ENCODE results near the gene KRTAP5-7.
"Not testable (repeated sequence)": the region's sequence is repeated elsewhere in the genome, so short reads cannot be mapped to it uniquely, and the experiment has no call there.

Gene KRTAP5-7

DNA sequence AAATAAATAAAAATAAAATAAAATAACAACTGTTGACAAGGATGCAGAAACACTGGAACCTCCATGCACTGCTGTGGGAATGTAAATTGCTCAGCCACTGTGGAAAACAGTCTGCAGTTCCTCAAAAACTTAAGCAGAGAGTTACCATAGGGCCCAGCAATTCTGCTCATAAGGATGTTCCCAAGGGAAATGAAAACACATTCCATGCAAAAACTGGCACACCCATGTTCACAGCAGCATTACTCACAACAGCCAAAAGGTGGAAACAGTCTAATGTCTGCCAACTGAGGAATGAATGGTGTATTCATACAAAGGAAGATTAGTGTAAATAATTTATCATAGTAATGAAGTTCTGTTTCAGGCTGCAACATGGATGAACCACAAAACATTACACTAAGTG is 35.1 kb downstream of the KRTAP5-7 start:
- DNase-seq = no peak

DNA sequence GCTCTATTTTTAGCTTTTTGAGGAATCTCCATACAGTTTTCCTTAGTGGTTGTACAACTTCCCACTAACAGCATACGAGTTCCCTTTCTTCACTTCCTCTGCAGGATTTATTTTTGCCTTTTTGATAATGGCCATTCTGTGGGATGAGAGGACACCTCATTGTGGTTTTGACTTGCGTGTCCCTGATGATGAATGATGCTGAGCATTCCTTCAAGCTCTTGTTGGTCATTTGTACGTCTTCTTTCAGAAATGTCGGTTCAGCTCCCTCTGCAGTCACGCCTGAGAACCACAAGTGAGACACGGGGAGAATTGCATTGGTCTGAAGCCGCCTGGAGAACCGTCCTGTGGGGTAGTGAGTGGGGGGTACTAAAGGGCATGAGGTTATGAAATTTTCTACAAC is 36.3 kb downstream of the KRTAP5-7 start:
- no peak for DNase-seq

DNA sequence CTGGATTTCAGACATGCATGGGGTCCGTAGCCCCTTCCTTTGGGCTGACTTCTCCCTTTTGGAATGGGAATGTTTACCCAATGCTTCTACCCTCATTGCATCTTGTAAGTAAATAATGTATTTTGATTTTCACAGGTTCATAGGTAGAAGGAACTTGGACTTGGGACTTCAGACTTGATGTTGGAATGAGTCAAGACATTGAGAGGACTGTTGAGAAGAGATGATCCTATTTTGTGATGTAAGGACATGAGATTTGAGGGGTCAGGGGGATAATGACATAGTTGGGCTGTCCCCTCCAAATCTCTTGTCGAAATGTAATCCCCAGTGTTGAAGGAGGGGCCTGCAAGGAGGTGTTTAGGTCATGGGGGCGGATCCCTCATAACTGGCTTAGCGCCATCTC is 37.4 kb downstream of the KRTAP5-7 start:
- DNase-seq = no peak

DNA sequence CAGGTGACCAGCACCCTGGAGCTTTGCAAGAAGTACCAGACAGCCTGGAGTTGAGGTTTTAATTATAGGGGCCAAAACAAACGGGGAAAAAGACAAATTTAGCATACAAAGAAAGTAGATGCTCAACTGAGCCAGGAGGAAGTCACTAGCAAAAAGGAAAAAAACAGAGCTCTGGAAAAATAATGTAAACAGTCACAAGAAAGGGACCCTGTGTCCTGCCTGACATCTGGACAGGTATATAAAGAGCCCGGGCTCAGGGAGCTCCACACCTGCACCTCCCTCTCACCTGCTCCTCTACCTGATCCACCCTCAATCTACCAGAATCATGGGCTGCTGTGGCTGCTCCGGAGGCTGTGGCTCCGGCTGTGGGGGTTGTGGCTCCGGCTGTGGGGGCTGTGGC is 38.2 kb downstream of the KRTAP5-7 start, which contains the start of gene KRTAP5-10:
Gene KRTAP5-10, plus strand, starts transcription at position 301 of the 400 bp plus-strand sequence. Its CDS starts 25 bp downstream, at position 326.
- DNase-seq = no peak

DNA sequence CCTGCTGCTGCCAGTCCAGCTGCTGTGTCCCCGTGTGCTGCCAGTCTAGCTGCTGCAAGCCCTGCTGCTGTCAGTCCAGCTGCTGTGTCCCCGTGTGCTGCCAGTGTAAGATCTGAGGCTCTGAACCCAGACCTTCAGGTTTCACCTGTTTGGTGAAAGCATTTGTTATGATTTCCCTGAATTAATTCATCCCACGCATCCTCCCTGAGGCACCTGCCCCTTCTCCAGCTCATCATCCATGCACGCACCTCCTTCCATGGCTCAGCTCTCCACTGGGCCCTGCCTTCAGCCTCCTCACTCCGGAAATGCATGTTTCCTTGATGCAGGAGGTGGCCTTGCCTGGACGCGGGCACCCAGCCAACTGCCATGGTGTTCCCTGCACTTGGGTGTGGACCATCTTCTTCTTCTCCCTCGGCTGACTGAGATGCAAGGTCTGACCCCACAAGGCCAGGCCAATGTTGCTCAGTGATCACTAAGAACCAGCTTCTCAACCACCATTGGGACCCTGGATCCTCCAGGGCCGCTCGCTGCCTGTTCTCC is 39.1 kb downstream of the KRTAP5-7 start:
- DNase-seq = no peak

DNA sequence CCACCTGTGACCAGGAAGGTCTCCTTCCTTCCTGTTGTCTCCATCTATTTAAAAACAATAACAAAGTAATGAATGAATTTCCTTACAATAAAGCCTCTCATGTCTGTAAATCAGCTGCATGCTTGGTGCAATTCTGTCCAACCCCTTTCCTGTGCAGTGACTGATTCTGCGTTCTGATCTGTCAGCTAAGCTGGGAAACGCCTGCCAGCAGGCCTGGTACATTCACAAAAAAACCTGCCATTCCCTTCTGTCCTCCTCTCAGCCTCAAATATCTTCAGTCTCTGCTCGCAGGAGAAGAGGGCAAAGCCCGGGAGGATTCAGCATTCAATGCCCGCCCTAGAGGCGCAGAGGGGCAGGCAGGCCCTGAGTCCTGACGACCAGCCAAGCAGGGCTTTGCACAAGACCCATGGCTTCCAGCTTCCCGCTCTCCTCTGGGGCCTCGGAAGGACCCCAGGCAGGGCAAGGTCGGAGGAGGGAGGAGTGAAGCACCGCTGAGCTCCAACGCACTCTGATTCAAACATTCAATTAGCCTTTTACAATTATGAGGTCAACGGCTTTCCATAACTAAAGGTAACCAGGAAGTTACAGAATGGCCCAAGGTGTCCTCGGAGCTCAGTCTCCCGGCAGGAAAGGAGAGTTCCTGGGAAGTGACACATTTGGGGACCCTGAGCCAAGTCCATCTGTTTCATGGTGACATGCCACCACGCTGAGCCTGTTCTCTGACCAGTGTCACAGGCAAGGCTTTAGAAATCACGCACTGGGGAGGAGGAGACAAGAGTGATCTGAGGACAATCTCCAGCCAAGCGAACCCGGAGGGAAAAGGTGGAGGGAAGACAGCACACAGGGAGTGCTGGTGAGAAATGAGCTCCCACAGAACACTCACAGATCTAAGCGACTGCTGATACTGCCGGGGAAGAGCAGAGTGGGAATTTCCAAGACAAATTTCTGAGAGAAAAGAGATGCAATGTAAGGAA is 39.8 kb downstream of the KRTAP5-7 start:
- DNase-seq = not testable (repeated sequence)

DNA sequence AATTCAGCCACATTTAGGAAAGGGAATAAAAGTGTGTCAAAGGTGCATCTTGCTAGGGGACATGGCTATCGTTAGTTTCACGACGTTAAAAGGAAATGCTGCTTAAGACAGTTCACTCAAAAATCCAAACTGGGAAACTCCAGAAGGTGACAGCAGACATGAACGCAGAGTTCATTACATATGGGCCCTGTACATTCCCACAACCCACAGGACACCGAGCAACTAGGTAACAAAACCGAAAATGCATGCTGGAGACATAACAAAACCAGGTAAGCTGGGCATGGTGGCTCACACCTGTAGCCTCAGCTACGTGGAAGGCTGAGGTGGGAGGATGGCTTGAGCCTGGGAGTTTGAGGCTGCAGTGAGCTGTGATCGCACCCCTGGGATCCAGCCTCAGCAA is 40.6 kb downstream of the KRTAP5-7 start:
- not testable (repeated sequence) for DNase-seq

DNA sequence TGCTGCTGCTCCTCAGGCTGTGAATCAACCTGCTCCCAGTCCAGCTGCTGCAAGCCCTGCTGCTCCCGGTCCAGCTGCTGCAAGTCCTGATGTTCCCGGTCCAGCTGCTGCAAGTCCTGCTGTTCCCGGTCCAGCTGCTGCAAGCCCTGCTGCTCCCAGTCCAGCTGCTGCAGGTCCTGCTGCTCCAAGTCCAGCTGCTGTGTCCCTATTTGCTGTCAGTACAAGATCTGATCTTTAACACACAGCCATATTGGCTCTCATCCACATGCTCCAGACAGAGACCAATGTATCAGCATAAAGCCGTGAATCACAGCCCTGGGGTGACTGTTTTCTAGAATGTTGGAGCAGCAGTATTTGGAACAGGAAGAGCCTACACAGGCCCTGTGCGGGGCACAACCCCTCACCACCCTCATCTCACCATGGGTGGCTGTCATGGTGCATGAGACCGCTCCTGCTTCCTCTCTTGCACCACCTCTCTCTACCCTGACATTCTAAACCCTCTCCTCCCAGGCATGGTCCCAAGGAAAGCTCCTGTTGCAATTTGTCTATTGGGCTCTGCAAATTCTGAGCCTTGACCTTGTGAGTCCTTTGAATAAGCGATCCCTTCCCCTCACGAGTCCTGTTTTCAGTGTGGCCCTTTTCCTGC is 41.8 kb downstream of the KRTAP5-7 start:
- DNase-seq = no peak

DNA sequence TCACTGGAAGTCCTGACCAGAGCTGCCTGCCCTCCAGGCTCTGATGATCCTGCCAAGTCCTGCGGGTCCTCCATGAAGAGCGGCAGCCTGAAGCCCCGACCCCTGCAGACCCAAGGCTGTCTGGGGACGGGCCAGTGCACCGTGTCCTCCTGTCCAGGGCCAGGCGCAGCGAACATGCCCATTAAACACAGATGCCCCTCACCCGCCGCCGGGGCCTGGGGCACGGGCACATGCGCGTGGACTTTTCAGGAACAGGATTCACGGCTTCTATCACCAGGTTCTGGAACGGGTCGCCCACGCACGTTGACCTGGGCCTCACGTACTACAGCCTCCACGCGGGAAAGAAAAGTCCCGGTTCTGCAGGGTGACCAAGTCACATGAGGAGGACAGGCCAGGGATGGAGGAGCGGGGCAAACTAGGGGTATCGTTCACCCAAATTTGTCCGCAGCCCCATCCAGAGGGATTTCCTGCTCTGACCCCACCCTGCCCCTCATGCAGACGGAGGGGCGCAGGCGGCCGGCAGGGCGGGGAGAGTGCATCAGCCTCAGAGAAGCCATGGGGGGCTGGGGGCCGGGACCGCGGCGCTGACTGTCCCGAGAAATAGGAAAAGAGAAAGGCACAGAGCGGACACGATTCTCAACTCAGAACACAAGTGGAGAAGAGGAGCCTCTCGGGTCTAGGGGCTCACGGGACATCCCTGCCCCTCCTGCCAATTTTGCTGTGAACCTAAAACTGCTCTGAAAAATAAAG is 44.2 kb downstream of the KRTAP5-7 start:
- not testable (repeated sequence) for DNase-seq

DNA sequence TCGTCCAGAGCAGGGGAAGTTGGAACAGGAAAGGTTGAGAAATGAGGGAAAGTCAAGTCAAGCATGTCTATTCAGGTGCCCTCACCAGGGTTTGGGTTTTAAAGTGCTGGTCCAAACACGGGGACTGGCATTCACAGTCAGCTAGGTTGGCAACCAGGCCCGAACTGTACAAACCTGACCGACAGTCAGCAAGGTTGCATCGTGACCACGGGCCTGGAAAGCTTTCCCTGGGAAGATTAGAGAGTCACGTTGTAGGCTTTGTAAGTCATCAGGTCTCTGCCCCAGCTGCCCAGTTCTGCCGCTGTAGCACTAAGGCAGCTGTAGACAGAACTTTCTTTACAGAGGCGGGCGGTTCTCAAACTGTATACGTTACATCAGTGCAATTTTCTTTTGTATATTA is 45.7 kb downstream of the KRTAP5-7 start:
- DNase-seq = no peak

DNA sequence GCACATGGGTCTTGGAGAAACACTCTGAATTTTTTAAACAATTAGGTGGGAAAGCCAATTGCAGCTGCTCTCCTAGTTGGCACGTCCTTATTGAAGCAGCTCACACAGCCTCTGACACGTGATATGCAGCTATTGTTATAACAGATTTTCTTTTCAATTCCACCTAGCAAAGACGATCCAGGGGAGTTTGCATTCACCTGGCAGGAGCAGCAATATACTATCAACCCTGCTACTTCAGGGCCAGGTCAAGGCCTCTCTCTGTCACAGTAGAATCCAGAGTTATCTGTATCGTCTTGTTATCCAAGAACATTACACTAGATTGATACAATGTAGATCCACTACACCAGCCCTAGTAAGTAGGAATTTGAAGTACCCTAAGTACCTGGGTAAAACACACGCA is 47.4 kb downstream of the KRTAP5-7 start:
- no peak for DNase-seq

DNA sequence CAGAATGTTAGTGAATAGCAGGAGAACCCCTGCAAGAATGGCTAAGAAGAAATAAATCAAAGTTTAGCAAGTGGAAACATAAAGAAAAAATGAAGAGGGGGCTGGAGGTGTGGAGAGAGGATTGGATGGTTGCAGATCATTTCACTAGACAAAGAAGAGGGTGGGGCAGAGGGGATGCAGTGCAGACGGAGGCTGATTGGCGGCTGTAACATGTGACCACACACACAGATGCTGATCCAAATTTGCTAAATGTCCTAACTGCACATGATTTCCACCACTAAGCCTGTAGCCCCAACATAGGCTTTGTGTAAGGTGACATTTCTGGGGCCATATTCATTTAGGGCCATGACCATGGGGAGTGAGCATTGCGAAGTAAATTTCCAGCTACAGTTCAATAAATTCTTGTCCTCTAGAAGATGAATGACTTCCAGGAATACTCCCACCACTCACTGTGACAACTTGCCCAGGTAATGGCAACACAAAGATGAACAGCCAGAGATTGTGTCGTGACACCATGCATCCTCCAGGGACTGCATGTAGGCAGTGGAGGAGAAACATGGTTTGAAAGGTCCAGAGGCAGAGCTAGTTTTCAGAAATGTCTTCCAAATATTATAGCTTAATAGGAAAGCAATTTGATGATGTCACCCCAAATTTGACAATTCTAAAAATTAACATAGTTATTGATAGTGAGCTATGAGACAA is 48.8 kb downstream of the KRTAP5-7 start:
- DNase-seq = no peak

DNA sequence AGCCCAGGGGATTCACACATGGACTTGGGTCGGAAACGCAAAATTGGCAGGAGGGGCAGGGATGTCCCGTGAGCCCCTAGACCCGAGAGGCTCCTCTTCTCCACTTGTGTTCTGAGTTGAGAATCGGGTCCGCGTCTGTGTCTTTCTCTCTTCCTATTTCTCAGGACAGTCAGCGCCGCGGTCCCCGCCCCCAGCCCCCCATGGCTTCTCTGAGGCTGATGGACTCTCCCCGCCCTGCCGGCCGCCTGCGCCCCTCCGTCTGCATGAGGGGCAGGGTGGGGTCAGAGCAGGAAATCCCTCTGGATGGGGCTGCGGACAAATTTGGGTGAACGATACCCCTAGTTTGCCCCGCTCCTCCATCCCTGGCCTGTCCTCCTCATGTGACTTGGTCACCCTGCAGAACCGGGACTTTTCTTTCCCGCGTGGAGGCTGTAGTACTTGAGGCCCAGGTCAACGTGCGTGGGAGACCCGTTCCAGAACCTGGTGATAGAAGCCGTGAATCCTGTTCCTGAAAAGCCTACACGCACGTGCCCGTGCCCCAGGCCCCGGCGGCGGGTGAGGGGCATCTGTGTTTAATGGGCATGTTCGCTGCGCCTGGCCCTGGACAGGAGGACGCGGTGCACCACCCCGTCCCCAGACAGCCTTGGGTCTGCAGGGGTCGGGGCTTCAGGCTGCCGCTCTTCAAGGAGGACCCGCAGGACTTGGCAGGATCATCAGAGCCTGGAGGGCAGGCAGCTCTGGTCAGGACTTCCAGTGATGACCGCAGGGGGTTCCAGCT is 49.8 kb downstream of the KRTAP5-7 start:
- DNase-seq = not testable (repeated sequence)

DNA sequence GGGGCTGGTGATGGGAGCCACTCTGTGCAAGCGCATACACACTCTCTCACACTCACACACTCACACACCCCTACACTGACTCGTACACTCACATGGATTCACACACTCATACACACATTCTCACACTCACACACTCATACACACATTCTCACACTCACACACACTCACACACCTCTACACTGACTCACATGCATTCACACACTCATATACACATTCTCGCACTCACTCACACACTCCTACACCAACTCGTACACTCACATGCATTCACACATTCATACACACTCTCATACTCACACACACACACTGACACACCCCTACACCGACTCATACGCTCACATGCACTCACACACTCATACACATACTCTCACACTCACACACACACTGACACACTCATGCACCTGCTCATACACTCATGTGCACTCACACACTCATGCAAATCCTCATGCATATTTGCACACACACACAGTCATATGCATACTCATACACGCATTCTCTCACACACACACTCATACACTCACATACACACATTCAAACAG is 50.5 kb downstream of the KRTAP5-7 start:
- no peak for DNase-seq
